ENCODE measurements around the gene MFSD11. TPM values are rescaled to one million over a fixed set of nuclear protein-coding genes. Genes with fewer than 3 reads are reported as not detected.

Gene MFSD11
- total RNA-seq, 1 experiment from 2014 or later = 24.9 TPM

DNA sequence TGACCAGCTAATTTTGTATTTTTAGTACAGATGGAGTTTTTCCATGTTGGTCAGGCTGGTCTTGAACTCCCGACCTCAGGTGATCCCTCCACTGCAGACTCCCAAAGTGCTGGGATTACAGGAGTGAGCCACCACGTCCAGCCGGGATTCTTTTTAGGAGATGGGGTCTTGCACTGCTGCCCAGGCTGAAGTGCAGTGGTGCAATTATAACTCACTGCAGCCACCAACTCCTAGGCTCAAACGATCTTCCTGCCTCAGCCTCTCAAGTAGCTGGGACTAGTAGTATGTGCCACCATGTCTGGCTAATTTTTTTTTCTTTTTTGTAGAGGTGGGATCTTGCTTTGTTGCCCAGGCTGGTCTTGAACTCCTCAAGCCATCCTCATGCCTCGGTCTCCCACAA is 73.9 kb downstream of the MFSD11 start:
- RAD21 ChIA-PET (ENCODE audit: low non-redundant PET in 1 of 2, low total read pairs in 2 of 2, uncharacterized antibody in 2 of 2, unreplicated experiment in 2 of 2) = interaction anchor here in 1 of 2 experiments (0.6 to 0.7 kb wide), 2 partner anchors 264 to 432 kb away, joined by 3 to 5 read pairs; no protein-coding TSS in a partner anchor
- H3K4me1 ChIP-seq (ENCODE audit: control insufficient read depth in 1 of 2, insufficient read depth in 2 of 2, low read length in 2 of 2) = peaks cover 2 to 6% of the 10 kb centered on the region in 2 experiments; a peak in 3 of 4 replicates
- no peaks in the 10 kb centered on the region for H3K79me2 ChIP-seq (ENCODE audit: insufficient read depth, low read length)
- H4K20me1 ChIP-seq (ENCODE audit: insufficient read depth) = no peaks in the 10 kb centered on the region
- intact Hi-C loops (cut with micrococcal nuclease) = no loop called here
- no peak overlapping the region for H3K9ac ChIP-seq (ENCODE audit: low read length)
- no peaks in the 10 kb centered on the region for H3K9me2 ChIP-seq (ENCODE audit: insufficient read depth)
- POLR2A ChIA-PET = interaction anchor here (0.6 kb wide), 1 partner anchor 84 kb away, joined by 3 read pairs; no protein-coding TSS in a partner anchor
- ATAC-seq (no peak), DNase-seq (ENCODE audit: low read depth, low spot score) (no peak)
- no peak overlapping the region for H3K4me3 ChIP-seq (replicated peaks in 1 of 2; ENCODE audit: low read depth in 1 of 2, low read length in 2 of 2)
- H3K27me3 ChIP-seq (ENCODE audit: insufficient read depth, low read length) = no peaks in the 10 kb centered on the region
- TF ChIP-seq, protein P1, sequence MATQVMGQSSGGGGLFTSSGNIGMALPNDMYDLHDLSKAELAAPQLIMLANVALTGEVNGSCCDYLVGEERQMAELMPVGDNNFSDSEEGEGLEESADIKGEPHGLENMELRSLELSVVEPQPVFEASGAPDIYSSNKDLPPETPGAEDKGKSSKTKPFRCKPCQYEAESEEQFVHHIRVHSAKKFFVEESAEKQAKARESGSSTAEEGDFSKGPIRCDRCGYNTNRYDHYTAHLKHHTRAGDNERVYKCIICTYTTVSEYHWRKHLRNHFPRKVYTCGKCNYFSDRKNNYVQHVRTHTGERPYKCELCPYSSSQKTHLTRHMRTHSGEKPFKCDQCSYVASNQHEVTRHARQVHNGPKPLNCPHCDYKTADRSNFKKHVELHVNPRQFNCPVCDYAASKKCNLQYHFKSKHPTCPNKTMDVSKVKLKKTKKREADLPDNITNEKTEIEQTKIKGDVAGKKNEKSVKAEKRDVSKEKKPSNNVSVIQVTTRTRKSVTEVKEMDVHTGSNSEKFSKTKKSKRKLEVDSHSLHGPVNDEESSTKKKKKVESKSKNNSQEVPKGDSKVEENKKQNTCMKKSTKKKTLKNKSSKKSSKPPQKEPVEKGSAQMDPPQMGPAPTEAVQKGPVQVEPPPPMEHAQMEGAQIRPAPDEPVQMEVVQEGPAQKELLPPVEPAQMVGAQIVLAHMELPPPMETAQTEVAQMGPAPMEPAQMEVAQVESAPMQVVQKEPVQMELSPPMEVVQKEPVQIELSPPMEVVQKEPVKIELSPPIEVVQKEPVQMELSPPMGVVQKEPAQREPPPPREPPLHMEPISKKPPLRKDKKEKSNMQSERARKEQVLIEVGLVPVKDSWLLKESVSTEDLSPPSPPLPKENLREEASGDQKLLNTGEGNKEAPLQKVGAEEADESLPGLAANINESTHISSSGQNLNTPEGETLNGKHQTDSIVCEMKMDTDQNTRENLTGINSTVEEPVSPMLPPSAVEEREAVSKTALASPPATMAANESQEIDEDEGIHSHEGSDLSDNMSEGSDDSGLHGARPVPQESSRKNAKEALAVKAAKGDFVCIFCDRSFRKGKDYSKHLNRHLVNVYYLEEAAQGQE (IDR thresholded peaks at IDR 0.05; ENCODE audit: low read depth) = no peak
- TF ChIP-seq POLR2A (IDR thresholded peaks at IDR 0.05; ENCODE audit: borderline replicate concordance, extremely low read depth, insufficient read depth, insufficient read length) (no peak), SRF (IDR thresholded peaks at IDR 0.05; ENCODE audit: low read depth) (no peak), EZH2 (IDR thresholded peaks at IDR 0.05) (no peak), FOSL1 (IDR thresholded peaks at IDR 0.05; ENCODE audit: low read depth) (no peak), YY1 (IDR thresholded peaks at IDR 0.05; ENCODE audit: extremely low read depth, insufficient replicate concordance, low read depth, low read length) (no peak), CBX3 (IDR thresholded peaks at IDR 0.05; ENCODE audit: low read depth) (no peak), CEBPB (IDR thresholded peaks at IDR 0.05; ENCODE audit: low read depth) (no peak), EZH2phosphoT487 (IDR thresholded peaks at IDR 0.05; ENCODE audit: borderline replicate concordance) (no peak), SIN3A (IDR thresholded peaks at IDR 0.05; ENCODE audit: low read depth) (no peak), TCF7L2 (IDR thresholded peaks at IDR 0.05; ENCODE audit: borderline replicate concordance, extremely low read depth, insufficient read depth, insufficient read length) (no peak), ZNF274 (IDR thresholded peaks at IDR 0.05; ENCODE audit: low read depth, low read length) (no peak), EGR1 (IDR thresholded peaks at IDR 0.05; ENCODE audit: low read depth) (no peak)
- TF ChIP-seq, protein P2, sequence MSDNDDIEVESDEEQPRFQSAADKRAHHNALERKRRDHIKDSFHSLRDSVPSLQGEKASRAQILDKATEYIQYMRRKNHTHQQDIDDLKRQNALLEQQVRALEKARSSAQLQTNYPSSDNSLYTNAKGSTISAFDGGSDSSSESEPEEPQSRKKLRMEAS (IDR thresholded peaks at IDR 0.05) = no peak
- TF ChIP-seq, protein P3, sequence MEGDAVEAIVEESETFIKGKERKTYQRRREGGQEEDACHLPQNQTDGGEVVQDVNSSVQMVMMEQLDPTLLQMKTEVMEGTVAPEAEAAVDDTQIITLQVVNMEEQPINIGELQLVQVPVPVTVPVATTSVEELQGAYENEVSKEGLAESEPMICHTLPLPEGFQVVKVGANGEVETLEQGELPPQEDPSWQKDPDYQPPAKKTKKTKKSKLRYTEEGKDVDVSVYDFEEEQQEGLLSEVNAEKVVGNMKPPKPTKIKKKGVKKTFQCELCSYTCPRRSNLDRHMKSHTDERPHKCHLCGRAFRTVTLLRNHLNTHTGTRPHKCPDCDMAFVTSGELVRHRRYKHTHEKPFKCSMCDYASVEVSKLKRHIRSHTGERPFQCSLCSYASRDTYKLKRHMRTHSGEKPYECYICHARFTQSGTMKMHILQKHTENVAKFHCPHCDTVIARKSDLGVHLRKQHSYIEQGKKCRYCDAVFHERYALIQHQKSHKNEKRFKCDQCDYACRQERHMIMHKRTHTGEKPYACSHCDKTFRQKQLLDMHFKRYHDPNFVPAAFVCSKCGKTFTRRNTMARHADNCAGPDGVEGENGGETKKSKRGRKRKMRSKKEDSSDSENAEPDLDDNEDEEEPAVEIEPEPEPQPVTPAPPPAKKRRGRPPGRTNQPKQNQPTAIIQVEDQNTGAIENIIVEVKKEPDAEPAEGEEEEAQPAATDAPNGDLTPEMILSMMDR (IDR thresholded peaks at IDR 0.05 in 2 of 3, conservative IDR thresholded peaks at IDR 0.05 in 1 of 3; ENCODE audit: borderline replicate concordance in 1 of 3, insufficient read depth in 1 of 3, low read depth in 2 of 3, low read length in 2 of 3) = no peak
- TF ChIP-seq, protein P4, sequence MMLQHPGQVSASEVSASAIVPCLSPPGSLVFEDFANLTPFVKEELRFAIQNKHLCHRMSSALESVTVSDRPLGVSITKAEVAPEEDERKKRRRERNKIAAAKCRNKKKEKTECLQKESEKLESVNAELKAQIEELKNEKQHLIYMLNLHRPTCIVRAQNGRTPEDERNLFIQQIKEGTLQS (IDR thresholded peaks at IDR 0.05) = no peak
- H3K36me3 ChIP-seq (ENCODE audit: control insufficient read depth in 1 of 2, insufficient read depth in 2 of 2, low read length in 2 of 2) = no peaks in the 10 kb centered on the region
- H3K27ac ChIP-seq (ENCODE audit: low read depth, low read length) = no peak overlapping the region
- BruUV-seq (replicated peaks) = no TSS peak
- H2AFZ ChIP-seq (ENCODE audit: low read depth, low read length, poor library complexity, severe bottlenecking) = no peak overlapping the region
- CTCF ChIA-PET = no interaction called here
- H3K4me2 ChIP-seq (ENCODE audit: low read length) = no peak overlapping the region
- no peaks in the 10 kb centered on the region for H3K9me3 ChIP-seq (ENCODE audit: control insufficient read depth in 1 of 2, insufficient read depth in 1 of 2, low read depth in 1 of 2, low read length in 2 of 2)

Data from HCT116 (cell line).